HG03378 (cell line): ENCODE results near the gene RTTN.

Experiments used
- ATAC-seq: cut with Tn5 transposase; IDR thresholded peaks from one replicate; pipeline ENCODE4 v1.9.1; 2021; ENCODE audit warnings: mild to moderate bottlenecking, moderate library complexity; ENCODE audit not compliant: unreplicated experiment

RTTN gene

DNA sequence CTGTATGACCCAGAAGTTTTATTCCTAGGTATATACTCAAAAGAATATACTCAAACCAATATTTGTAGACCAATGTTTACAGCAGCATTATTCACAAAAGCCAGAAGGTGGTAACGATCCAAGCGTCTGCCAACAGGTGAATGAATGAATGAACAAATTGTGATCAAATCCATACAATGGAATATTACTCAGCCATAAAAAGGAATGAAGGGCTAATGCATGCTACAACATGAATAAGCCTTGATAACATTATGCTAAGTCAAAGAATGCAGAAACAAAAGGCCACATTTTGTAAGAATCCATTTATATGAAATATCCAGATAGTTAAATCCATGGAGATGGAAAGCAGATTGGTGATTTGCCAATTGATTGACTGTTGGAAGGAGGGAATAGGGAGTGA lies 252.3 kb downstream of the RTTN start:
- ATAC-seq, result no peak
